Esophagus muscularis mucosa (tissue), 4 donors: ENCODE measurements around the gene SIDT1. TPM values are rescaled to one million over a fixed set of nuclear protein-coding genes. Genes with fewer than 3 reads are reported as not detected.

Experiments used
- DNase-seq: peaks from one replicate; pipeline ENCODE4 v3.0.0-alpha.2; 2017; ENCODE audit errors: extremely low spot score
- H3K27ac ChIP-seq, 4 donors: fragments of 200-600 bp; sonication (generic); replicated peaks in 1 of 4; 1 replicate in 3 of 4; 2 replicates in 1 of 4; pipeline ENCODE4 v1.5.1; 2016 to 2019; ENCODE audit warnings: mild to moderate bottlenecking in 1 of 4
- H3K27me3 ChIP-seq, 4 donors: fragments of 200-600 bp; sonication (generic); one replicate each; pipeline versions ENCODE4 v1.5.1 to v1.6.0; 2016 to 2019
- H3K36me3 ChIP-seq, 4 donors: fragments of 200-600 bp; sonication (generic); one replicate each; pipeline ENCODE4 v1.5.1; 2016 to 2019
- H3K4me1 ChIP-seq, 4 donors: fragments of 200-600 bp; sonication (generic); one replicate each; pipeline ENCODE4 v1.5.1; 2016 to 2019
- H3K4me3 ChIP-seq, 4 donors: fragments of 200-600 bp; sonication (generic); 1 replicate in 2 of 4; 2 replicates in 2 of 4; pipeline ENCODE4 v1.5.1; 2016 to 2019; ENCODE audit warnings: mild to moderate bottlenecking in 4 of 4, moderate library complexity in 1 of 4
- H3K9me3 ChIP-seq, 4 donors: fragments of 200-600 bp; sonication (generic); 1 replicate in 3 of 4; 2 replicates in 1 of 4; pipeline ENCODE4 v1.5.1; 2016 to 2019
- CTCF ChIP-seq, 3 experiments: fragments of 200-600 bp in 2 of 3; fragments of 450-650 bp in 1 of 3; sonication (generic) in 2 of 3; IDR thresholded peaks; one replicate each; pipeline ENCODE4 v1.5.1; 2017 to 2019; ENCODE audit warnings: antibody characterized with exemption in 3 of 3, mild to moderate bottlenecking in 2 of 3, moderate library complexity in 1 of 3
- EP300 ChIP-seq: sonication (generic); formaldehyde crosslinking; IDR thresholded peaks from one replicate; pipeline ENCODE4 v1.6.1; 2017; ENCODE audit warnings: antibody characterized with exemption
- POLR2A ChIP-seq: fragments of 450-650 bp; IDR thresholded peaks from one replicate; pipeline ENCODE4 v1.6.1; 2017; ENCODE audit warnings: antibody characterized with exemption, moderate library complexity, mild to moderate bottlenecking, low read depth
- POLR2AphosphoS5 ChIP-seq, 2 donors: sonication (generic); formaldehyde crosslinking; IDR thresholded peaks; one replicate each; pipeline ENCODE4 v1.6.1; 2017; ENCODE audit warnings: antibody characterized with exemption in 2 of 2
- WGBS: methylation state at CpG from one replicate; pipeline ENCODE4 v1.1.5; 2018; 5-methylcytosine and 5-hydroxymethylcytosine counted together
- intact Hi-C: fragments of 100-400 bp; cut with DNase I; formaldehyde crosslinking; loops from one replicate; pipeline ENCODE4 v1.15.1; 2023
- small RNA-seq, 3 donors: library from RNA; depleted of rRNA; stranded (forward); fragments of <200 nt; gene quantifications; one replicate each; pipeline ENCODE3, GENCODE V24; 2016
- total RNA-seq, 4 donors: library from RNA; depleted of rRNA; stranded (reverse); fragments of >200 nt; gene quantifications; one replicate each; pipeline versions ENCODE4 v1.1.0 to v1.2.1, GENCODE V29; 2016

The SIDT1 gene
- total RNA-seq, 4 donors from 2014 or later: 1.2 to 3.8 (median 1.9) TPM

GRCh38 chr3:113677737-113678136, 145.4 kb downstream of the SIDT1 start:
- intact Hi-C loops: no loop called here

GRCh38 chr3:113678773-113679172, 146.4 kb downstream of the SIDT1 start:
- no peak overlapping the region for H3K27ac ChIP-seq
- 100% methylated on average over 4 of the region's 4 CpGs for WGBS
- peaks cover 0 to 37% (median 27%) of the 10 kb centered on the region in 4 donors for H3K36me3 ChIP-seq
- H3K4me3 ChIP-seq: no peak overlapping the region
- intact Hi-C loops: no loop called here
- no peaks in the 10 kb centered on the region for H3K27me3 ChIP-seq
- TF ChIP-seq CTCF (IDR thresholded peaks at IDR 0.05) (no peak), POLR2AphosphoS5 (IDR thresholded peaks at IDR 0.05) (no peak), EP300 (no peak), POLR2A (no peak)
- no peaks in the 10 kb centered on the region for H3K4me1 ChIP-seq
- H3K9me3 ChIP-seq: no peaks in the 10 kb centered on the region
- no peak for DNase-seq

More at GRCh38 chr3:113677737-113678136, 145.4 kb downstream of the SIDT1 start:
- Histone ChIP-seq H3K27me3 (no peaks in the 10 kb centered on the region), H3K36me3 (peaks cover 0 to 47% (median 32%) of the 10 kb centered on the region in 4 donors), H3K4me3 (no peak overlapping the region), H3K27ac (no peak overlapping the region), H3K9me3 (no peaks in the 10 kb centered on the region), H3K4me1 (no peaks in the 10 kb centered on the region)
- no peak for DNase-seq
- WGBS: 91% methylated on average over 1 of the region's 1 CpG
- no peak for TF ChIP-seq CTCF (IDR thresholded peaks at IDR 0.05)

Small RNA genes within 50 kb of the gene (small RNA-seq; reads per million reads assigned to genes)
- 0 to 0.34 (median 0.25) reads per million in 3 donors for gene MIR4446
- gene RN7SL767P: 0 reads per million in 3 donors

Other genes with a start within 250 kb of the SIDT1 start
- 1 to 10 TPM; 2.7 to 5.7 (median 3.6) TPM for gene CFAP44, start 91.1 kb upstream of the SIDT1 start, total RNA-seq
- 10 to 100 TPM in 1 of 4 donors, 1 to 10 TPM in 3; 4.8 to 12.3 (median 7.0) TPM for gene SPICE1, start 17.4 kb upstream of the SIDT1 start, total RNA-seq
- 10 to 100 TPM; 20.8 to 28.6 (median 25.0) TPM for gene USF3, start 164.1 kb downstream of the SIDT1 start, total RNA-seq
- gene NAA50, start 213.7 kb downstream of the SIDT1 start, total RNA-seq: 100 to 1,000 TPM in 3 of 4 donors, 10 to 100 TPM in 1; 98.0 to 153 (median 119) TPM
- 10 to 100 TPM; 21.0 to 23.5 (median 22.8) TPM for gene ATP6V1A, start 214.5 kb downstream of the SIDT1 start, total RNA-seq